KMS-11 (cell line): Measurements from ENCODE around the gene LRRC52.
"Not testable (repeated sequence)": the region's sequence is repeated elsewhere in the genome, so short reads cannot be mapped to it uniquely, and the experiment has no call there.

Experiments used
- H2AFZ ChIP-seq: fragments of 200-600 bp; sonication (generic); 2 replicates; pipeline ENCODE4 v1.6.1; 2016; ENCODE audit warnings: antibody characterized with exemption, mixed run types, low read depth
- H3K27ac ChIP-seq: fragments of 200-600 bp; sonication (generic); 2 replicates; pipeline ENCODE4 v1.6.1; 2016; ENCODE audit warnings: mild to moderate bottlenecking, mixed run types
- H3K27me3 ChIP-seq: fragments of 200-600 bp; sonication (generic); 2 replicates; pipeline ENCODE4 v1.6.1; 2017; ENCODE audit warnings: mild to moderate bottlenecking, low read depth, mixed run types, moderate library complexity; ENCODE audit not compliant: insufficient read depth
- H3K36me3 ChIP-seq: fragments of 200-600 bp; sonication (generic); 2 replicates; pipeline ENCODE4 v1.6.1; 2017; ENCODE audit warnings: mild to moderate bottlenecking, mixed run types; ENCODE audit not compliant: insufficient read depth
- H3K4me1 ChIP-seq: fragments of 200-600 bp; sonication (generic); 2 replicates; pipeline ENCODE4 v1.6.1; 2016; ENCODE audit warnings: mild to moderate bottlenecking, low read depth, mixed run types; ENCODE audit not compliant: poor library complexity, severe bottlenecking
- H3K4me2 ChIP-seq: fragments of 200-600 bp; sonication (generic); 2 replicates; pipeline ENCODE4 v1.7.0; 2016; ENCODE audit warnings: mild to moderate bottlenecking, mixed run types
- H3K4me3 ChIP-seq: fragments of 200-600 bp; sonication (generic); IDR thresholded peaks from 2 replicates; pipeline ENCODE4 v1.6.1; 2017; ENCODE audit warnings: low read depth, low read length, mixed read lengths; ENCODE audit not compliant: insufficient read depth
- H3K79me2 ChIP-seq: fragments of 200-600 bp; sonication (generic); 2 replicates; pipeline ENCODE4 v1.6.1; 2016; ENCODE audit warnings: low read depth, mixed run types; ENCODE audit not compliant: insufficient read depth
- H3K9ac ChIP-seq: fragments of 200-600 bp; sonication (generic); 2 replicates; pipeline ENCODE4 v1.6.1; 2016; ENCODE audit warnings: mild to moderate bottlenecking, mixed run types
- H4K20me1 ChIP-seq: fragments of 200-600 bp; sonication (generic); 2 replicates; pipeline ENCODE4 v1.6.1; 2016; ENCODE audit warnings: mild to moderate bottlenecking, mixed run types; ENCODE audit not compliant: insufficient read depth
- TF ChIP-seq, protein P1 (sequence below): fragments of 200-600 bp; sonication (generic); conservative IDR thresholded peaks from 2 replicates; pipeline ENCODE4 v1.6.1; 2017; ENCODE audit warnings: low read depth, mild to moderate bottlenecking, antibody characterized with exemption, low read length, moderate library complexity, mixed read lengths

Gene LRRC52

DNA sequence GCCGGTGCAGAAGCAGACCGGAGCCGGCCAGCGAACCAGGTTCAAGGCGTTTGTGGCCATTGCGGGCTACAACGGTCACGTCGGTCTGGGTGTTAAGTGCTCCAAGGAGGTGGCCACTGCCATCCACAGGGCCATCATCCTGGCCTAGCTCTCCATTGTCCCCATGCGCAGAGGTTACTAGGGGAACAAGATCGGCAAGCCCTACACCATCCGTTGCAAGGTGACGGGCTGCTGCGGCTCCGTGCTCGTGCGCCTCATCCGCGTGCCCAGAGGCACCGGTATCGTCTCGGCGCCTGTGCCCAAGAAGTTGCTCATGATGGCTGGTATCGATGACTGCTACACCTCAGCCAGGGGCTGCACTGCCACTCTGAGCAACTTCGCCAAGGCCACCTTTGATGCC, 38.1 kb downstream of the LRRC52 start:
- Histone ChIP-seq H3K27me3 (no peaks in the 10 kb centered on the region), H3K4me3 (no peak overlapping the region)

DNA sequence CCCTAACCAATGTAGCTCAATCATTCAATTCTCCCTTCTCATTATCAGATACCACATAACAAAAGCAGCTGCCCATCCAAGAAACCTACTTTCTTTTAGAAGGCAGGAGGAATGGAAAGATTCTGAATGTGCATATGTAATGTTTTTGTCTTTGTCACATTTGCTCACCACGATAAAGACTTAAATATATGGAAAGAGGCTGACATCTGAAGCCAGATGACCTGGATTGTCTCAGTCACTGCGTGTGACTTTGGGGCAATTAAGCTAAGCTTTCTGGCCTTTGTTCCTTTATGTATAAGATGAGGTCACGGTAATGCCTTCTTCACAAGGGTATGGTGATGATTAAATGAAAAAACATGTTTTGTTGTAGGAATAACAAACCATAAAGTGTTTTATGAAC, 42.6 kb downstream of the LRRC52 start:
- TF ChIP-seq, protein P1, sequence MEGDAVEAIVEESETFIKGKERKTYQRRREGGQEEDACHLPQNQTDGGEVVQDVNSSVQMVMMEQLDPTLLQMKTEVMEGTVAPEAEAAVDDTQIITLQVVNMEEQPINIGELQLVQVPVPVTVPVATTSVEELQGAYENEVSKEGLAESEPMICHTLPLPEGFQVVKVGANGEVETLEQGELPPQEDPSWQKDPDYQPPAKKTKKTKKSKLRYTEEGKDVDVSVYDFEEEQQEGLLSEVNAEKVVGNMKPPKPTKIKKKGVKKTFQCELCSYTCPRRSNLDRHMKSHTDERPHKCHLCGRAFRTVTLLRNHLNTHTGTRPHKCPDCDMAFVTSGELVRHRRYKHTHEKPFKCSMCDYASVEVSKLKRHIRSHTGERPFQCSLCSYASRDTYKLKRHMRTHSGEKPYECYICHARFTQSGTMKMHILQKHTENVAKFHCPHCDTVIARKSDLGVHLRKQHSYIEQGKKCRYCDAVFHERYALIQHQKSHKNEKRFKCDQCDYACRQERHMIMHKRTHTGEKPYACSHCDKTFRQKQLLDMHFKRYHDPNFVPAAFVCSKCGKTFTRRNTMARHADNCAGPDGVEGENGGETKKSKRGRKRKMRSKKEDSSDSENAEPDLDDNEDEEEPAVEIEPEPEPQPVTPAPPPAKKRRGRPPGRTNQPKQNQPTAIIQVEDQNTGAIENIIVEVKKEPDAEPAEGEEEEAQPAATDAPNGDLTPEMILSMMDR, result no peak
- H3K27me3 ChIP-seq, result no peaks in the 10 kb centered on the region
- no peaks in the 10 kb centered on the region for H3K79me2 ChIP-seq
- no peak overlapping the region for H3K9ac ChIP-seq
- H3K27ac ChIP-seq, result no peak overlapping the region
- no peak overlapping the region for H3K4me3 ChIP-seq
- no peaks in the 10 kb centered on the region for H3K36me3 ChIP-seq
- H2AFZ ChIP-seq, result no peak overlapping the region
- no peak overlapping the region for H3K4me2 ChIP-seq
- H4K20me1 ChIP-seq, result no peaks in the 10 kb centered on the region
- no peaks in the 10 kb centered on the region for H3K4me1 ChIP-seq

More for the DNA sequence above, 38.1 kb downstream of the LRRC52 start:
- TF ChIP-seq, protein P1, result no peak
- no peak overlapping the region for H3K4me2 ChIP-seq
- no peaks in the 10 kb centered on the region for H3K79me2 ChIP-seq
- H2AFZ ChIP-seq, result no peak overlapping the region
- no peak overlapping the region for H3K9ac ChIP-seq
- no peaks in the 10 kb centered on the region for H3K4me1 ChIP-seq
- H3K27ac ChIP-seq, result no peak overlapping the region
- H4K20me1 ChIP-seq, result no peaks in the 10 kb centered on the region
- no peaks in the 10 kb centered on the region for H3K36me3 ChIP-seq

DNA sequence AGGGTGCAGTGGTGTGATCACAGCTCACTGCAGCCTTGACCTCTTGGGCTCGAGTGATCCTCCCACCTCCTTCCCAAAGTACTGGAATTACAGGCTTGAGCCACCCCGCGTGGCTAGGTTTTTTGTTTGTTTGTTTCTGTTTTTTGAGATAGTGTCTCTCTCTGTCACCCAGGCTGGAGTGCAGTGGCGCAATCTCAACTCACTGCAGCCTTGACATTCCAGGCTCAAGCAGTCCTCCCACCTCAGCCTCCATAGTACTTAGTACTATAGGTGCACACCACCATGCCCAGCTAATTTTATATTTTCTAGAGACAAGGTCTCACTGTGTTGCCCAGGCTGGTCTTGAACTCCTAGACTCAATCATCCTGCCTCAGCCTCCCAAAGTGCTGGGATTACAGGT, 47.6 kb downstream of the LRRC52 start:
- not testable (repeated sequence) for H3K27me3 ChIP-seq, H3K27ac ChIP-seq, H3K9ac ChIP-seq, H2AFZ ChIP-seq, H3K79me2 ChIP-seq, H4K20me1 ChIP-seq, H3K4me2 ChIP-seq, H3K36me3 ChIP-seq, H3K4me3 ChIP-seq
- peaks cover 37% of the 10 kb centered on the region for H3K4me1 ChIP-seq

DNA sequence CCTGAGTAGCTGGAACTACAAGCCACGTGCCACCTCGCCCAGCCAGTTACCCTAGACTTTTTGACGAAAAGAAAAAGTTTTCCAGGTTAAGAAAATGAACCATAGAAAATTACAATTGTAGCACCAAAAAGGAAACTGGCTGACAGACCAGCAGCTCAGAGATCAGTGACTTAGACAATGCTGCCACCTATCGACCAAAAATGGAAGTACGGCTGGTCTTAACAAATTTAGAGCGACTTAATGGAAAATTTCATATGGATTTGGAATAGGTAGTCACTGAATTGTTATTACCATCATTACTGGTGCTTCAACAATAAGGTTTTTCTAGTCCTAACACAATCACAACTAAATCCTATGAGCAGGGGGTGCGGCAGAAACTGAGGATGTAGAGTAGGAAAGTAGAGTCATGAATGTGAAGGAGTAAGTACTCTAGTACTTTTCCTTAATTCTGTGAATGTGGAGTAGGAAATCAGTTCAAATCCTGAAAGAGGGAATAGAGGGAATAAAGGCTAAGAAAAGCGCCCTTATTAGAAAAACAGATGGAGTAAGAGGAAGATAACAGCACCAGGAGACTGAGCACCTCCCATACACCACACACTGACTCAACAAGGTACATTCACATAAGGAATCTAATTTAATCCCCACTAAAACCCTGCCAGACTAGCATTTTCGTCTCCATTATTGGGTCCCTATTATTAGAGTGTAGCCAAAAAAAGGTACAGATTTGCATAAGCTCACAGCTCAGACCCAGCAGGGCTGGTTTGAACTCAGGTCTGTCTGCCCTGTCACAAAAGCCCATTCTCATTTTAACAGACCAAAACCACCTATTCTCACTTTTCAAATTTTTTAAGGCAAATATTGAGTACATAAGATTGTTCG, 49.4 kb downstream of the LRRC52 start:
- Histone ChIP-seq H3K4me1 (peaks cover 45% of the 10 kb centered on the region), H4K20me1 (no peaks in the 10 kb centered on the region), H3K4me3 (no peak overlapping the region), H3K9ac (no peak overlapping the region; the same call in 1 of the 2 replicates), H2AFZ (peak overlapping the region; percentile 28; the same call in 1 of the 2 replicates), H3K79me2 (no peaks in the 10 kb centered on the region), H3K36me3 (no peaks in the 10 kb centered on the region), H3K27me3 (no peaks in the 10 kb centered on the region), H3K4me2 (peak overlapping the region; percentile 46), H3K27ac (no peak overlapping the region)
- TF ChIP-seq, protein P1, result peak; percentile 100

DNA sequence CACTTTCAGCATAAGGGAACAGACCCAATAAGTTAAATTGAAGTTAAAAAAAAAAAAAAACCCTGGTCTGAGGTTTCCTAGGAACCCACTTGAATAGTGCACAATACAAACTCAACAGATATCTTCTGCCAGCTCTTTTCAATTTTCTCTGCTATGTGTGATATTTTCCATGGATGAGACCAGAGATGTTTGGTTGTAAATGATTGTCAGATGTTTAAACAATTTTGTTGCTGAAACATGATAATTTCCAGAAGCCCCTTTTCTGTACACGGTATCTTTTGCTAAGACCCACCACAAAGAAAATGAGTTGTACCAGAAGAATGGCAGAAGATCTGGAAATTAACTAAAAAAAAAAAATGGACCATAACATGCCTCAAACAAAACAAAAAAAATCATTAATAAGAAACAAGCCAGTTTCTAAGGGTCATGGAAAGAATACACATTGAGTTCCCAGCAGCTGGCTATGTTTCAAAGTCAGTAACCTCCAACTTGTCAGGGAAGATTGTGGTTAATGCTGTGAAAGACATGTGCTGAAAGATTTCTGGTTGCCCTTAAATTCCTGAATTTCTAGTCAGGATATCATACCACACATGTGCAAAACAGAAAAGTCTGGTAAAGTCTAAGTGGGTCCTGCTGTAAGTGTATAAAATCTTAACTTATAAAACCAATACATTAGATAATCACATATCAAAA, 51.6 kb downstream of the LRRC52 start:
- Histone ChIP-seq H3K27me3 (no peaks in the 10 kb centered on the region), H3K9ac (no peak overlapping the region), H3K36me3 (no peaks in the 10 kb centered on the region), H2AFZ (no peak overlapping the region), H3K27ac (no peak overlapping the region), H3K79me2 (no peaks in the 10 kb centered on the region), H4K20me1 (no peaks in the 10 kb centered on the region), H3K4me2 (no peak overlapping the region), H3K4me1 (peaks cover 54% of the 10 kb centered on the region), H3K4me3 (no peak overlapping the region)
- TF ChIP-seq, protein P1, result no peak
